ENCODE measurements around the gene EOLA1.

GRCh38 chrX:149563359-149563758 lies 22.5 kb downstream of the EOLA1 start:
- TF ChIP-seq MAX (IDR thresholded peaks at IDR 0.05) (no peak), POLR2A (IDR thresholded peaks at IDR 0.05; ENCODE audit: borderline replicate concordance, extremely low read depth, insufficient read depth, insufficient read length) (no peak), EZH2 (IDR thresholded peaks at IDR 0.05) (no peak), CTCF (IDR thresholded peaks at IDR 0.05 in 2 of 3, conservative IDR thresholded peaks at IDR 0.05 in 1 of 3; ENCODE audit: borderline replicate concordance in 1 of 3, insufficient read depth in 1 of 3, low read depth in 2 of 3, low read length in 2 of 3) (no peak), ZBTB33 (IDR thresholded peaks at IDR 0.05; ENCODE audit: extremely low read depth, insufficient replicate concordance, low read length) (no peak), TCF7L2 (IDR thresholded peaks at IDR 0.05; ENCODE audit: borderline replicate concordance, extremely low read depth, insufficient read depth, insufficient read length) (no peak)
